Thyroid gland (tissue), 4 donors: Measurements from ENCODE around the gene FAM20C.

ENCODE experiments used
- POLR2A ChIP-seq, 2 donors: fragments of 450-650 bp; IDR thresholded peaks; one replicate each; pipeline ENCODE4 v1.6.1; 2017; ENCODE audit warnings: antibody characterized with exemption in 2 of 2, mild to moderate bottlenecking in 2 of 2, moderate library complexity in 1 of 2
- TF ChIP-seq, protein P1 (sequence below), 6 experiments: fragments of 200-600 bp in 3 of 6; fragments of 450-650 bp in 3 of 6; sonication (generic) in 3 of 6; IDR thresholded peaks; one replicate each; pipeline ENCODE4 v1.5.1; 2016 to 2019; ENCODE audit warnings: antibody characterized with exemption in 6 of 6, mild to moderate bottlenecking in 2 of 6, inconsistent platforms in 1 of 6, moderate library complexity in 1 of 6

- TF ChIP-seq, protein P1, sequence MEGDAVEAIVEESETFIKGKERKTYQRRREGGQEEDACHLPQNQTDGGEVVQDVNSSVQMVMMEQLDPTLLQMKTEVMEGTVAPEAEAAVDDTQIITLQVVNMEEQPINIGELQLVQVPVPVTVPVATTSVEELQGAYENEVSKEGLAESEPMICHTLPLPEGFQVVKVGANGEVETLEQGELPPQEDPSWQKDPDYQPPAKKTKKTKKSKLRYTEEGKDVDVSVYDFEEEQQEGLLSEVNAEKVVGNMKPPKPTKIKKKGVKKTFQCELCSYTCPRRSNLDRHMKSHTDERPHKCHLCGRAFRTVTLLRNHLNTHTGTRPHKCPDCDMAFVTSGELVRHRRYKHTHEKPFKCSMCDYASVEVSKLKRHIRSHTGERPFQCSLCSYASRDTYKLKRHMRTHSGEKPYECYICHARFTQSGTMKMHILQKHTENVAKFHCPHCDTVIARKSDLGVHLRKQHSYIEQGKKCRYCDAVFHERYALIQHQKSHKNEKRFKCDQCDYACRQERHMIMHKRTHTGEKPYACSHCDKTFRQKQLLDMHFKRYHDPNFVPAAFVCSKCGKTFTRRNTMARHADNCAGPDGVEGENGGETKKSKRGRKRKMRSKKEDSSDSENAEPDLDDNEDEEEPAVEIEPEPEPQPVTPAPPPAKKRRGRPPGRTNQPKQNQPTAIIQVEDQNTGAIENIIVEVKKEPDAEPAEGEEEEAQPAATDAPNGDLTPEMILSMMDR (IDR thresholded peaks at IDR 0.05) = no peak
- TF ChIP-seq POLR2A (IDR thresholded peaks at IDR 0.05) = no peak
Observed at GRCh38 chr7:290554-291372, 98.4 kb downstream of the FAM20C start.
